Keratinocyte (primary cell): Measurements from ENCODE around the gene SNCAIP.

Source experiments
- CTCF ChIP-seq, 3 experiments: IDR thresholded peaks in 1 of 3; conservative IDR thresholded peaks in 1 of 3; optimal IDR thresholded peaks in 1 of 3; 2 replicates in 2 of 3; 3 replicates in 1 of 3; pipeline versions ENCODE3 to v1.5.1; 2011; ENCODE audit warnings: low read length in 3 of 3, mild to moderate bottlenecking in 3 of 3, moderate library complexity in 2 of 3, control low read depth in 1 of 3, inconsistent platforms in 1 of 3; ENCODE audit not compliant: insufficient read depth in 2 of 3; ENCODE audit errors: extremely low read depth in 1 of 3
- EZH2 ChIP-seq: IDR thresholded peaks from one replicate; pipeline ENCODE4 v1.6.1; 2012; ENCODE audit warnings: inconsistent platforms, mild to moderate bottlenecking, low read length, moderate library complexity

- TF ChIP-seq CTCF (optimal IDR thresholded peaks at IDR 0.05 in 1 of 3, IDR thresholded peaks at IDR 0.05 in 1 of 3, conservative IDR thresholded peaks at IDR 0.05 in 1 of 3; ENCODE audit: extremely low read depth in 1 of 3, insufficient read depth in 2 of 3, low read length in 3 of 3) (no peak), EZH2 (no peak)
Measured at GRCh38 chr5:122321921-122322320, 9.9 kb downstream of the SNCAIP start.
